ENCODE data around the gene PTGES3. TPM values are rescaled to one million over a fixed set of nuclear protein-coding genes. Genes with fewer than 3 reads are reported as not detected.

PTGES3 gene
- total RNA-seq, 1 experiment from 2014 or later: 435 TPM

DNA sequence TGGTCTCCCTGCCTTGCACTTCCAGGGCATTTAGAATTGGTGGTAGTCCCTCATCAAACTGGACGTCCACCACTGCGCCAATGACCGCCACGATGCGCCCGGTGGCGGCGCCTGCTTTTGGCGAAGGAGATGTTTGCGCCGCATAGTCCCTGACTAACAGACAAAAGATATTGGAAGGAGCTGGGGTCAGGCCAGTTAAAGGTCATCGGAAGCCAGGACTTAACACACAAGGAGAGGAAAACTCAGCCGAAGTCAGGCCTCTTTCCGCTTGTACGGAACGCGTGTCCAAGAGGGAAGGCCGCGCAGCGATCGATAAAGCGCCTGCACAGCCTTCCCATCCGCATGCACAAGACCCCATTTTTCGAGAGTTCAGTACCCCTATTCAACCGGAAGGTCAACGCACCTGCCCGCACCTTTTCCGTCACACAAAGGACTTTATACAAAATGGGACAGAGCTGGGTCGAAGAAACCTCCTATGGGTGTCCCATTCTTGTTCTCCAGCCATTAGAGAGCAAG lies 42.8 kb downstream of the PTGES3 start:
- no peak overlapping the region for H2AFZ ChIP-seq (ENCODE audit: low read length)
- no peaks in the 10 kb centered on the region for H3K9me3 ChIP-seq (ENCODE audit: control insufficient read depth, low read depth, low read length)
- peak overlapping the region; percentile 95 to 99 (median 99) for H3K27ac Mint-ChIP-seq
- H3K4me1 Mint-ChIP-seq: peaks cover 16 to 18% of the 10 kb centered on the region in 2 experiments
- TF ChIP-seq, protein P1, sequence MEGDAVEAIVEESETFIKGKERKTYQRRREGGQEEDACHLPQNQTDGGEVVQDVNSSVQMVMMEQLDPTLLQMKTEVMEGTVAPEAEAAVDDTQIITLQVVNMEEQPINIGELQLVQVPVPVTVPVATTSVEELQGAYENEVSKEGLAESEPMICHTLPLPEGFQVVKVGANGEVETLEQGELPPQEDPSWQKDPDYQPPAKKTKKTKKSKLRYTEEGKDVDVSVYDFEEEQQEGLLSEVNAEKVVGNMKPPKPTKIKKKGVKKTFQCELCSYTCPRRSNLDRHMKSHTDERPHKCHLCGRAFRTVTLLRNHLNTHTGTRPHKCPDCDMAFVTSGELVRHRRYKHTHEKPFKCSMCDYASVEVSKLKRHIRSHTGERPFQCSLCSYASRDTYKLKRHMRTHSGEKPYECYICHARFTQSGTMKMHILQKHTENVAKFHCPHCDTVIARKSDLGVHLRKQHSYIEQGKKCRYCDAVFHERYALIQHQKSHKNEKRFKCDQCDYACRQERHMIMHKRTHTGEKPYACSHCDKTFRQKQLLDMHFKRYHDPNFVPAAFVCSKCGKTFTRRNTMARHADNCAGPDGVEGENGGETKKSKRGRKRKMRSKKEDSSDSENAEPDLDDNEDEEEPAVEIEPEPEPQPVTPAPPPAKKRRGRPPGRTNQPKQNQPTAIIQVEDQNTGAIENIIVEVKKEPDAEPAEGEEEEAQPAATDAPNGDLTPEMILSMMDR (conservative IDR thresholded peaks at IDR 0.05): 0 out of 3 replicates have a peak, but pooled peaks have one; percentile 14
- peak overlapping the region; percentile 99 to 100 for H3K4me3 Mint-ChIP-seq
- H3K23me2 ChIP-seq (ENCODE audit: insufficient read length, low read depth, low read length, poor library complexity, severe bottlenecking): no peaks in the 10 kb centered on the region
- no peak overlapping the region for H2BK12ac ChIP-seq (ENCODE audit: insufficient read length, low read depth, low read length)
- no peaks in the 10 kb centered on the region for H3K27me3 Mint-ChIP-seq (ENCODE audit: low read depth)
- H2BK5ac ChIP-seq (ENCODE audit: insufficient read length, low read length): no peak overlapping the region
- peak overlapping the region; percentile 75 for H3K18ac ChIP-seq (ENCODE audit: insufficient read length, low read depth, low read length)
- H3K4ac ChIP-seq (ENCODE audit: low read depth, low read length): no peak overlapping the region
- peak overlapping the region; percentile 37 for H4K5ac ChIP-seq (ENCODE audit: insufficient read length, low read depth, low read length)
- H2BK120ac ChIP-seq (ENCODE audit: low read depth, low read length, poor library complexity, severe bottlenecking): no peak overlapping the region
- H4K91ac ChIP-seq (ENCODE audit: insufficient read length, low read depth, low read length): no peak overlapping the region
- no peaks in the 10 kb centered on the region for H3K4me1 ChIP-seq (ENCODE audit: insufficient read depth, low read length)
- no peak overlapping the region for H2BK15ac ChIP-seq (ENCODE audit: low read depth, low read length)
- no peaks in the 10 kb centered on the region for H3K9me3 Mint-ChIP-seq
- H3K27me3 ChIP-seq (ENCODE audit: insufficient read depth, low read length): no peaks in the 10 kb centered on the region
- no peak overlapping the region for H2AK5ac ChIP-seq (ENCODE audit: insufficient read length, low read length)
- H3K27ac ChIP-seq (ENCODE audit: insufficient read length, low read depth, low read length): no peak overlapping the region
- peak overlapping the region; percentile 15 for H3K56ac ChIP-seq (ENCODE audit: insufficient read length, low read depth, low read length)
- no peaks in the 10 kb centered on the region for H4K20me1 ChIP-seq (ENCODE audit: control insufficient read depth, insufficient read depth, insufficient read length)
- peak overlapping the region; percentile 96 for H3K4me2 ChIP-seq (ENCODE audit: insufficient read depth, insufficient read length, low read length)
- no peak overlapping the region for H3K23ac ChIP-seq (ENCODE audit: insufficient read length, low read depth, low read length)
- no peaks in the 10 kb centered on the region for H3K79me1 ChIP-seq (ENCODE audit: insufficient read depth, low read depth, low read length, poor library complexity, severe bottlenecking)
- DNase-seq: no peak
- peaks cover 46 to 49% (median 47%) of the 10 kb centered on the region in 3 experiments for H3K36me3 Mint-ChIP-seq (ENCODE audit: insufficient read depth in 1 of 3, low read depth in 3 of 3)
- peaks cover 17% of the 10 kb centered on the region; the same call in 1 of the 2 replicates for H3K79me2 ChIP-seq (ENCODE audit: insufficient read depth, low read length)
- peak overlapping the region; percentile 95 for H3K9ac ChIP-seq (ENCODE audit: extremely low read depth, insufficient read length, low read length)
- H2BK20ac ChIP-seq (ENCODE audit: low read depth, low read length, poor library complexity, severe bottlenecking): no peak overlapping the region
- peak overlapping the region; percentile 89 for H3K14ac ChIP-seq (ENCODE audit: insufficient read depth, low read length)
- no peak overlapping the region for H3T11ph ChIP-seq (ENCODE audit: low read length)
- no CpG with 5 or more reads among the region's 29 CpGs for WGBS (ENCODE audit: extremely low coverage, insufficient read length, low lambda C conversion rate)
- H4K8ac ChIP-seq (replicated peaks; ENCODE audit: insufficient read length, low read depth, low read length): no peak overlapping the region

Data from H9 (cell line).